ENCODE measurements around the gene EPHX1. TPM values are rescaled to one million over a fixed set of nuclear protein-coding genes. Genes with fewer than 3 reads are reported as not detected.
"Not testable (repeated sequence)": the region's sequence is repeated elsewhere in the genome, so short reads cannot be mapped to it uniquely, and the experiment has no call there.

Gene EPHX1
- total RNA-seq, 1 experiment from 2014 or later: 34.2 TPM

DNA sequence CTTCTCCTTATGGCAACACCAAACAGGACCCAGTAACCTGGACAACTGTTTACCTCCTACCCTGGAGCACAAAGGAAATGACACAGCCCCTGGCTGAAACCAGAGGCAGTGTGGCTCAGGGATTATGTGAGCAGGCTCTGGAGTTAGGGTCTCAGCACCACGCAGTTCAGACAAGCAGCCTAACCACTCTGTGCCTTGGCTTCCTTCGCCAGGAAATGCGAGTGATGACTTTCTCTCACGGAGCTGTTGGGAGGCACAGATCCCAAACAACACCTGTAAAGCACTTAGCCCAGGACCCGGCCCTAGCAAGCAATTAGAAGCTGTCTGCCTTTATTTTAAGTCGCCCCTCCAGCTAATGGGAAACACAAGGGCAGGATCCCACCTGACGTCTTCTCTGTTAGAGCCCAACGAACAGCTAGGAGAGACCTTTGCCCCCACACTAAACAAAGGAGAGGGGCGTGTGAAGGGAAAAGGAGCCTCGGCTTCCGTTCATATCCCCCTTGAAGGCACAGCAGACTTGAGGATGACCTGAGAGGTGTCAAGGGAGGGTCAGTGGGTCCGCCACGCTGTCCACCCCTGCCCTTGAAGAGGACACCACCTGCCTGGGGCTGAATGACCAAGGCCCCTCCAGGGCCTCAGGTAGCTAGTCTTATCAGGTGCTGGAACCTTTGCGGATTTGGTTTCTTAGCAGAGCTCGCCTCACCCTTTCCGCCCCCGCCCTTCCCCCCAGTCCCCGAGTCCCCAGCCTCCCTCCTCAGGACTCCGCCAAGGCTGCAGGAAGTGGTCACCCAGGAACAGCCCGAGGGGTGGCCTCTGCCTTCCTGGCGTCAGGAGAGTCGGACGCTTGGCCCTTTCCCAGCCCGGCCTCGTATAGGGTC, 71.4 kb downstream of the EPHX1 start:
- peak; percentile 63 for DNase-seq (ENCODE audit: low spot score)

DNA sequence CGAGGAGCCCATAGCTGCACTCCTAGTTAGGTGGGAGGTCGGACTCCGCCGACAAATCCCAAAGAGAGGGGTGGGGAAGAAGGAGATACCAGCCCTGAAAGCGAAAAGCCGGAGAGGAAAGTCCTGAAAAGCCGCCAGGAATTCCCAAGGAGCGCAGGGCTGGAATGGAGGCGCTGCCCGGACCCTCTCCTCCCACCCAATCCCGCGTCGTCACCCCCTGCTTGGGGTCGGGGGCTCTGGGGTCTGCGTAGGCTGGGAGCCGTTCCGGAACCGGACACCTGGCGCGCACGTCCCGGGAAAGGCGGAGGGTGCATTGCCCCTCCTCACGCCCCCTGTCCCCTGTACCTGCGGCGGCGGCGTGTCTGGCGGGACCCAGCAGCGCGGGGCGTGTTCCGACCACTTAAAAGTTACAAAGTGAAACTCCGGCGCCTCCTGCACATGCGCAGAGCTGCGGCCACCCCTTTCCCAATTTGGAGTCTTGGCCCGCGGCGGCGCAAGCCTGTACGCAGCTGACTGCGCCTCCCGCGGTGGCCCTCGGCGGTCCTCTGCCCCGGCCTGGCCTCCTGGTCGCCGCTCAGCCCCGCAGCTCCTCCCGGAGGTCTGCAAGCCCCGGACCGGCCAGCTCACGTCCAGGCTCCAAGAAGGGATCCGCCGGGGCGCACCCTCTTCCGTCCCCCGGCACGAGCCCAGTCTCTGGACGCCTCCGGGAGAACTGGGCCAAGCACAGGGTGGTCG, 72.2 kb downstream of the EPHX1 start, which contains the start of gene TMEM63A:
TSS of gene TMEM63A (minus strand) at position 422 of the 735 bp plus-strand sequence. CDS start 4,800 bp downstream, outside the sequence.
- DNase-seq (ENCODE audit: low spot score): peak; percentile 67

DNA sequence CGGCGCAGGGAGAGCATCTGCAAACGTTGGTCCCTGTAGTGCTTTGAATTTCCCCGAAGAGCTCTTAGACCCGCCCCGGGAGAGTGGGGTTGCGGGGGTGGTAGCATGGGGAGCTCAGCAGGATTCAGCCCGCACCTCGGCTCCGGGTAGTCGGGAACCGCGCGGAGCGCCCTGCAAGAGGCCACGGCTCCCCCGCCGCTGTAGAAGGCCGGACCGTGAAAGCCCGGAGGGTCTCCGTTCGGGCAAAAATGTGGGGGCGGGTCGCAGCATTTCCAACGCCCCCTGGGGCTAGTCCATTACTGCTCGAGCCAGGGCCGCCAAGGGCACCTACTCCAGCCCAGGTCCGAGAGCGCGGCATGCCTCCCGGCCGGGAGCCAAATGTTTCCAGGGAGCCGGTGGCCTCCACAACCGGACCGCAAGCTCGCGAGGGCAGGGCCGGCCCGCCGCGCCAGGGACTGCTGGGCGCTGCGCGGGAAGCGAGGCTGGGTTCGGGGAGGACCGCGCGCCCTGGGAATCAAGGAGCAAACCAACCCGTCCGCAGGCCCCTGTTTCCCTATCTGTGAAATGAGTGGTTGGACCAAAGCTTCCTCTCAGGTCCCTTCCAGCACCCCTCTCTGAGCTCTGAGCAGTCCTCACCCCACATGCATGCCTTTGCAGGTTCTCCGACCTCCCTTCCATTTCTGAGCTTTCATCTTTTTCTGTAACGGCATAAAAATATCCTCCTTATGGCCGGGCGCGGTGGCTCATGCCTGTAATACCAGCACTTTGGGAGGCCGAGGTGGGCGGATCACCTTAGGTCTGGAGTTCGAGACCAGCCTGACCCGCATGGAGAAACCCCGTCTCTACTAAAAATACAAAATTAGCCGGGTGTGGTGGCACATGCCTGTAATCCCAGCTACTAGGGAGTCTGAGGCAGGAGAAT, 73.0 kb downstream of the EPHX1 start:
- no peak for DNase-seq (ENCODE audit: low spot score)

DNA sequence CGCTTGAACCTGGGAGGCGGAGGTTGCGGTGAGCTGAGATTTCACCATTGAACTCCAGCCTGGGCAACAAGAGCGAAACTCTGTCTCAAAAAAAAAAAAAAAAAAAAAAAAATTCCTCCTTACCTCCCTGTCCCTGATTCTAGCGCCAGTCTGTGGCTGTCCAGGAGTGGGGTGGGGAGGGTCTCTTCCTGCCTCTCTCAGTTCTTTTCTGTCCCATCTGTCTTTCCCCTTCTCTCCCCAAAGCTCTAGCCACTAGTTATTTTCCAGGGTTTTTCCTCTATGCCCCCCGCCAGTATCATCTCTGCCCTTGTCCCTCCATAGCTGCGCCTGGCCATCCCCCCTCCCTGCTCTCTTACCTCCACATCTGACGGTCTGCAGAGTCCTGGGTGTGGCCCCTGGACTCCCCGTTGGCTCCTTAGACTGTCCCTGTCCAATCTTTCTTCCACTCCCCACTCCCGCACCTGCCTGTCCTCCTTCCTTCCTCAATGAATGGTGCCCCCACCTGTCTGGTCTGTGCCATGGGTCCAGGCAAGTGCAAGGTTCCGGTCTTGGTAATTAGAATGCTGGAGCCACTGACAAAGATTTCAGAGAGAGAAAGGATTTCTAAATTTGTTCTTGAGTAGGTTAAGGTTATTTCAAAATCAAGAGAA, 73.8 kb downstream of the EPHX1 start:
- no peak for DNase-seq (ENCODE audit: low spot score)

DNA sequence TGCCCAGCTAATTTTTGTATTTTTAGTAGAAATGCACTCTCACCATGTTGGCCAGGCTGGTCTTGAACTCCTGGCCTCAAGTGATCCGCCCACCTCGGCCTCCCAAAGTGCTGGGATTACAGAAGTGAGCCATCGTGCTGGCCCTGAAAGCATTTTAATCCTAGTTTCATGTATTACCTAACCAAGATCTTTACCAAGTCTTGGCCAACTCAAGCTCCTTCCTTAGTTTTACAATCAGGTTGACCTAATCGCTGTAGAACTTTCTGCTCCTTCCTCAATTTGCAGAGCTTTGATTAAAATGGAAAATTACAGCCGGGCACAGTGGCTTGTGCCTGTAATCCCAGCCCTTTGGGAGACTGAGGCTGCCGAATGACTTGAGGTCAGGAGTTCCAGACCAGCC, 75.4 kb downstream of the EPHX1 start:
- DNase-seq (ENCODE audit: low spot score): no peak

DNA sequence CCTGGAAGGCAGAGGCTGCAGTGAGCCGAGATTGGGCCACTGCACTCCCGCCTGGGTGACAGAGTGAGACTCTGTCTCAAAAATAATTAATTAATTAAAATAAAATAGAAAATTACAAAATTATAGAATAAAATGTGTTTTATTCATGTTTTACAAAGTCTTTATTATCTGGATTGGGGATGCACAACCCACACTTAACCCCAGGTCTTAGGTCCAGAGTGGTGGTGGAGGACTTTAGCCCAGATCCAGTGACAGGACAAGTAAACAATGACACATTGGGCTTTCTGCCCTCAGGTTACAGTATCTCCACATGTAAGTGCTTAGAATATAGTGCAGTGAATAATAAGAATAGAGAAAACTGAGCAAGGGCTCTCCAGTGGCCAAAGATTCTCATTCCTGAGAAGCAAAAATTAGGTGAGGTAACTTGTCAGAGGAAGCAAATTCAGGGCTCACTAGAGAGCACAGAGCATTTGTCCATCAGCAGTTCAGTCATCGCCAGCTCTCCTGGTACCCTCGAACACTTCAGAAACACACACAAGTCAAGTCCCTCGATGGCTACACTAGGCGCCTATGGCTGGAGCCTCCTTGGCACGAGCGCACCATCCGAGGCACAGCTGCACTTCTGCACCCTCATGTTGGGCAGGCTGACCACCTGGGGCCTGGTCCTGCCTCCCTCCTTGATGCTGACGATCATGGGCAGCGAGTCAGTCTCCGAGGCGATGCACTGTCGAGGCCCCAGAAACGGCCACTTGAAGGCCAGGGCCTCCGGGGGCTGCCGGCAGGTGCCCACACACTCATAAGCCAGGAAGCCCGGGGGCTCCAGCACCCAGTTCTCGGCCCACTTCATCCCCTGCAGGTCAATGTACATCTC, 76.5 kb downstream of the EPHX1 start:
- DNase-seq (ENCODE audit: low spot score): no peak

DNA sequence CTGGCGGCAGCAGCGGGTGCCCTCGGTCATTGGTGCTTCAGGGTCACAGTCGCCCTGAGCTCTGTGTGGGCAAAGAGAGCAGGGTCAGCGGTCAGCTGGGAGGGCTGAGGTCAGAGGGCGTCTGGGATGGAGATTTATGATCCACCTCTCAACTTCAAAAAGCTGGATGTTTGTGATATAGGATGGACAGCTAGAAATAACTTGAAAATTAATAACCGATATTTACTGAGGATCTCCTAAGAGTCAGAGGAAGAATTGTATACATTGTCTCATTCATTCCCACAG, 77.0 kb downstream of the EPHX1 start:
- DNase-seq (ENCODE audit: low spot score): no peak

DNA sequence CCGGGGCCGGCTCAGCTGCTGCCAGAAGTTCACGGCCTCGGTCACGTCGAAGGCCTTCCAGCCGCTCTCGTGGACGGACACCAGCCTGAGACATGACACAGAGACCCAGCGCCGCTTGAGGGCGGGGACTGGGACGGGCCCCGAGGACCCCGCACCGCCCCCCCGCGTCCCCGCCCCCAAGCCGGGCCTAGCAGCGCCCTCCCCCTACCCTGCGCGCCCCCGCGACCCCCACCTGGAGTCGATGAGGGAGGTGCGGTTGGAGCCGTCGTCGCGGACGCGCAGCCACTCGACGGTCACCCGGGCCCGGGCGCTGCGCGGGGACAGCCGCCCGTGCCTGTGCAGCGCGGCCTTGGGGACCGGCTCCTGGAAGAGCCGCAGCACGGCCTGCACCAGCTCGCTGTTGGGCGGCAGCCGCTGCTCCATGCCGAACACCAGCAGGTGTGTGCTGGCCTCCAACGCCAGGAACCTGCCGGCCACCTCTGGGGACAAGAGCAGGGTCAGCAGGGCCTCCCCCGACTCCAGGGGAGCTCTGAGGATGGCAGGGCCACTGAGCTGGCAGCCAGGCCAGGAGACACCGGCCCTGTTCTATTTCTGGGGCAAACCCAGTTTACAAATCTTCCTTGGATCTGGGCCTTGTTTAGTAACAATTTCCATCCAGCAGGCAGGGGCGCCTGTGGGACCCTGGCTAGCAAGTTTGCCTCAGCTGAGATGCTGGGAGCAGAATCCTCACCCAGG, 77.8 kb downstream of the EPHX1 start:
- not testable (repeated sequence) for DNase-seq (ENCODE audit: low spot score)

DNA sequence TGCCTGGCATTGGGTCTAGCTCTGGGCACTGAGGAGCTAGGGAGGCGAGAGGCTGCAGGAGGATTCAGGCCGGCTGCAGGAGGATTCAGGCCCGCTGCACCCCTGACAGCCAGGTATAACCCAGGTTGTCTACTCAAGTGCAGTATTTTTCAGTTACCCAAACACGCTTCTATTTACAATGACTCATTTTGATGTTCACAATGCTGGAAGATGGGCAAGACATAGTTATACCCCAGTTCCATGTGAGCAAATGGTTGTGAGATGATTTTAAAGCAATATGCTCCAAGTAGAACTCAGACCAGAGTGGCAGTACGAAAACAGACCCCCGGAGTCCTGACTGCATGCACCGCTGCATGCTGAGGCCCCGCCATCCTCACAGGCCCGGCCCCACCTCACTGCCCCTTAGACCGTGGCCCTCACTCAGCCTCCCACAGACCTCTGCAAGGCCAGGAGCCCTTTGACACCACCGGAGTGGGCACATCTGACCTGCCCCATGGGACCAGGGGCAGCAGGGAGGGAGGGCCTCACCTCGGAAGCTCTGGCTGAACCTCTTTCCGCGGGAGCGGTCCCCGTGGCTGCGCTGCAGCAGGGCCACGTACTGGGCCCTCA, 78.5 kb downstream of the EPHX1 start:
- no peak for DNase-seq (ENCODE audit: low spot score)

DNA sequence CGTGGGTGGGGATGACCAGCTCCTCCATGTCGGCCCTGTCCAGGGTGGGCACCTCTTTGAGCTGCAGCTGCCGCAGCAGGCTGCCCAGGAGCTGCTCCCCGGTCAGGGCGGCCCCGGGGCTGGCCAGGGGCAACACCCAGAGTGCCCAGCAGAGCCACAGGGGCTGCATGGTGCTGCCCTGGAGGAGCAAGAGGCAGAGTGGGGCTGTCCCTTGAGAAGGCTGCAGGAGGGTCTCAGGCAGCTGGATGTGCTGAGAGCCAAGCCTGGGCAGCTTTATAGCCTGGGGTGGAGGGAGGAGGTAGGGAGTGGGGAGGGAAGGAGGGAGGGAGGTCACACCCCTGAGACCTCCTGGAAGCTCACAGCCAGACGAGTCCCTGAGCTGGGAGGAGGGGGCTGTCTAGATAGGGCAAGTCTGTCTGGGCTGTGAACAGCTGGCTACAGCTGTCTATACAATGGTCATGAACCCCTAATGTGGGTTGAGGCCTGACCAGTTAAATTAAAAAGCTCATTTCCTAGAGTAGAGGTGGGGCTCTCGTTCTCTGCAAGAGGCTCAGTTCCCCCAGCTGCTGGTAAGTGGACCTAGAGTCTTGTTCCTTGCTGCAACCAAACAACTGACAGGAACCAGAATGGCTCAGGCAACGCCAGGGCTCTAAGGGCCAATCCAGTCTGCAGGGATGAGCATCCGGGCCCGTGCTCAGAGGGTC, 79.1 kb downstream of the EPHX1 start, which contains the start of gene LEFTY1:
TSS of gene LEFTY1 (minus strand) at position 249 of the 704 bp plus-strand sequence. CDS start at position 169, 80 bp downstream.
- DNase-seq (ENCODE audit: low spot score): no peak

DNA sequence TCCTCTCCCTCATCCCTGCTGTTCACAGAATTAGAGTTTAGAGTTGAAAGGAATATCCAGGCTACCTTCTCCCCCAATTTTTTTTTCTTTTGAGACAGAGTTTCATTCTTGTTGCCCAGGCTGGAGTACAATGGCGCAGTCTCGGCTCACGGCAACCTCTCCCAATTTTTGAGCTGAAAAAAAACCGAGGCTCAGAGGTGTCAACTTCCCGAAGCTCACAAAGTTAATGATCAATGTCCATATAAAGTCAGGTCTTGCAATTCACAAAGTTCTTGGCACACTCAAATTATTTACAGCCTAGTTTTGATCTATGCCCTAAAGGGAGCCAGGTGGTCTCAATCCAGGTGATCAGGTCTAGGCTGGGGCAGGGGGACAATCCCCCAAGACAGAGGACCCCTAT, 79.8 kb downstream of the EPHX1 start:
- no peak for DNase-seq (ENCODE audit: low spot score)

DNA sequence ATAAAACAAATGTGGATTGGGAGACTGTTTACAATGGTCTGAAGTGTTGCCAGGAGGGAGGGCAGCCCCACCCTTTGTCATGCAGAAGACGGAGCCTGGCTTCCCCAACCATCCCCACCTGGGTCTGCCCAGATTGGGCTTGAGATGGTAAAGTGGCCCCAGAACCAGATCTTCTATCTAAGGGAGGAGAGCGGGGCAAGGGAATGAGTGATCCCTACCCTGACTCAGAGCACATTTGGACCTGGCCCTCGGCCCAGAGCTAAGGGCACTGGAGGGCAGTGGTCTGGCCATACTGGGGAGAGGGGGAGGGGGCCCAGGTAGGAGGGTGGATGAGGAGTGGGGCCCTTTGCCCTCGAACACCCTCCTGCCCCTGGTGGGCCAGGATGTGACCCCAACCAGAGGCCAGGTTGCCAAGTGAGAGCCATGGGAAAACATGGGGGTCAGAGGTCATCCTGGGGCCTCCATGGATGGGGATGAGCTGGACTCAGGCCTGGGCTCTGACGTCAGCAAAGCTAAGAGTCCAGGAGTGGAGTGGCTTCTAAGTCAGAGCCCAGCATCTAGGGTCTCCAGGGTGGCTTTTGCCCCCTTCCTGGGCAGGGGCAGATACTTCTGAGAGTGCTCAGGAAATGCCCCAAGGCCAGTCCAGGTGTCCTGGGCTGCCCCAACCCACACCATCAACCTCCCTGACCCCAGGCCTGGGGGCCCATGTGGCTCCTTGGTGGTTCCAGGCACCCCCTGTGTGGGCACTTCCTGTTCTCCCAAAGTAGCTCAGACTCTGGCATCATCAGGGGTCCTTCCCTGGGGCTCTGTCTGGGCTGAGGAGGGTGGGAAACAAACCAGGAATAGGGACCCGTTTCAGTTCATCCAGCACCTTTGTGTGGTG, 80.7 kb downstream of the EPHX1 start:
- no peak for DNase-seq (ENCODE audit: low spot score)

DNA sequence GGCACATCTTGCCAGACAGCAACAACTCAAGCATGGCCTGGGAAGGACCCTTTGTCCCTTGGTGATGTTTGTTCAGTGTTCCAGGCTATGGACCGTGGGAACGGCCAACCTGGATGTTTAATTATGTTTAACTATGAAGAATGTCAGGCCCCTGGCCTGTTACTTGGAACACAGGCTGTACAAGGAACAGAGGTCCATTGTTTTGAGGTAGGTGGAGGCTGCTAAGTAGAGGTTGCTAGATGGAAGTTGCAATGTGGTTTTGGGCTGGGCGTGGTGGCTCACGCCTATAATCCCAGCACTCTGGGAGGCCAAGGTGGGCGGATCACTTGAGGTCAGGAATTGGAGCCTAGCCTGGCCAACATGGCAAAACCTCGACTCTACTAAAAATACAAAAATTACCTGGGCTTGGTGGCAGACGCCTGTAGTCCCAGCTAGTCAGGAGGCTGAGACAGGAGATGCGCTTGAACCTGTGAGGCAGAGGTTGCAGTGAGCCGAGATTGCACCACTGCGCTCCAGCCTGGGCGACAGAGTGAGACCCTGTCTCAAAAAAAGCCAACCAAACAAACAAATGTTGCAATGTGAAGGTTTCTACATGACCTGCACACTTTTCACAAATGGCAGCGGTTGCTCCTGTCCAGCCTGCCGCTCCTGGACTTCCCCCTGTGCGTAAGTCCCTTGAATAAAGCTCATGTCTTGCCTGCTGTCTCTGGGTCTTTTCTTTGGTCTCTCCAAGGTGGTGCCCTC, 81.5 kb downstream of the EPHX1 start:
- DNase-seq (ENCODE audit: low spot score): no peak

DNA sequence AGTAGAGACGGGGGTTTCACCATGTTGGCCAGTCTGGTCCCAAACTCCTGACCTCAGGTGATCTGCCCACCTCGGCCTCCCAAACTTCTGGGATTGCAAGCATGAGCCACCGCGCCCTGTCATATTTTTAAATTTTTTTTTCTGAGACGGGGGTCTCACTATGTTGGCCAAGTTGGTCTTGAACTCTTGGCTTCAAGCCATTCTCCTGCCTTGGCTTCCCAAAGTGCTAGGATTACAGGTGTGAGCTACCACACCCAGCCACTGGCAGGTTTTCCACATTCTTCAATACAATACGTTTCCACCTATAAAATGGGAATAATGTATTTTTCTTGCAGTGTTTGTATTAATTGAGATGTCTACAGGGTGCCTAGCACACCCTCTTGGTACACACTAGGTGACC, 82.4 kb downstream of the EPHX1 start:
- DNase-seq (ENCODE audit: low spot score): no peak

Measured in A172 (cell line).